Esophagus muscularis mucosa (tissue), 4 donors: ENCODE measurements around the gene CCDC3. TPM values are rescaled to one million over a fixed set of nuclear protein-coding genes. Genes with fewer than 3 reads are reported as not detected.

Experiments
- DNase-seq: peaks from one replicate; pipeline ENCODE4 v3.0.0-alpha.2; 2017; ENCODE audit errors: extremely low spot score
- H3K27ac ChIP-seq, 4 donors: fragments of 200-600 bp; sonication (generic); replicated peaks in 1 of 4; 1 replicate in 3 of 4; 2 replicates in 1 of 4; pipeline ENCODE4 v1.5.1; 2016 to 2019; ENCODE audit warnings: mild to moderate bottlenecking in 1 of 4
- H3K27me3 ChIP-seq, 4 donors: fragments of 200-600 bp; sonication (generic); one replicate each; pipeline versions ENCODE4 v1.5.1 to v1.6.0; 2016 to 2019
- H3K36me3 ChIP-seq, 4 donors: fragments of 200-600 bp; sonication (generic); one replicate each; pipeline ENCODE4 v1.5.1; 2016 to 2019
- H3K4me1 ChIP-seq, 4 donors: fragments of 200-600 bp; sonication (generic); one replicate each; pipeline ENCODE4 v1.5.1; 2016 to 2019
- H3K4me3 ChIP-seq, 4 donors: fragments of 200-600 bp; sonication (generic); 1 replicate in 2 of 4; 2 replicates in 2 of 4; pipeline ENCODE4 v1.5.1; 2016 to 2019; ENCODE audit warnings: mild to moderate bottlenecking in 4 of 4, moderate library complexity in 1 of 4
- H3K9me3 ChIP-seq, 4 donors: fragments of 200-600 bp; sonication (generic); 1 replicate in 3 of 4; 2 replicates in 1 of 4; pipeline ENCODE4 v1.5.1; 2016 to 2019
- EP300 ChIP-seq: sonication (generic); formaldehyde crosslinking; IDR thresholded peaks from one replicate; pipeline ENCODE4 v1.6.1; 2017; ENCODE audit warnings: antibody characterized with exemption
- POLR2A ChIP-seq: fragments of 450-650 bp; IDR thresholded peaks from one replicate; pipeline ENCODE4 v1.6.1; 2017; ENCODE audit warnings: antibody characterized with exemption, moderate library complexity, mild to moderate bottlenecking, low read depth
- POLR2AphosphoS5 ChIP-seq, 2 donors: sonication (generic); formaldehyde crosslinking; IDR thresholded peaks; one replicate each; pipeline ENCODE4 v1.6.1; 2017; ENCODE audit warnings: antibody characterized with exemption in 2 of 2
- WGBS: methylation state at CpG from one replicate; pipeline ENCODE4 v1.1.5; 2018; 5-methylcytosine and 5-hydroxymethylcytosine counted together
- intact Hi-C: fragments of 100-400 bp; cut with DNase I; formaldehyde crosslinking; loops from one replicate; pipeline ENCODE4 v1.15.1; 2023
- total RNA-seq, 4 donors: library from RNA; depleted of rRNA; stranded (reverse); fragments of >200 nt; gene quantifications; one replicate each; pipeline versions ENCODE4 v1.1.0 to v1.2.1, GENCODE V29; 2016
- TF ChIP-seq, protein P1 (sequence below), 3 experiments: fragments of 200-600 bp in 2 of 3; fragments of 450-650 bp in 1 of 3; sonication (generic) in 2 of 3; IDR thresholded peaks; one replicate each; pipeline ENCODE4 v1.5.1; 2017 to 2019; ENCODE audit warnings: antibody characterized with exemption in 3 of 3, mild to moderate bottlenecking in 2 of 3, moderate library complexity in 1 of 3

Gene CCDC3
- total RNA-seq, 4 donors from 2014 or later = 23.7 to 79.1 (median 44.3) TPM

DNA sequence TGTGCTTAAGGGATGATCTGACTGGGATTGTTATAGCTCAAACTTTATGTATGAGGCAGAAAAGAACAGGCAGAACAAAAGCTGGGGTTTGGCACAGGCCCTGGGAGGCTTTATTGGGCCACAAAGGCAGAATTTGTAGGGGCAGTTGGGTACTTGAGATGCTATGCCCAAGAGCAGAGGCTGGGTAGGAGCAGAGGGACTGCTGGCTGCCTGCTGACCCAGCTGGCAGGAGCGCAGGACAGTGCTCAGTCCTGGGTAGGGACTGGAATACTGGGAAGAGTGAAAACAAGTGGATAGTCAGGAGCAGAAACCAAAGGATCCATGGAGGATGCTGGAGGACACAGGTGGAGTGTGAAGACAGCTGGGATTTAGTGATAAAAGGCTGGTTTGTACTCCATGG, 75.7 kb downstream of the CCDC3 start:
- TF ChIP-seq EP300 = no peak
- TF ChIP-seq, protein P1, sequence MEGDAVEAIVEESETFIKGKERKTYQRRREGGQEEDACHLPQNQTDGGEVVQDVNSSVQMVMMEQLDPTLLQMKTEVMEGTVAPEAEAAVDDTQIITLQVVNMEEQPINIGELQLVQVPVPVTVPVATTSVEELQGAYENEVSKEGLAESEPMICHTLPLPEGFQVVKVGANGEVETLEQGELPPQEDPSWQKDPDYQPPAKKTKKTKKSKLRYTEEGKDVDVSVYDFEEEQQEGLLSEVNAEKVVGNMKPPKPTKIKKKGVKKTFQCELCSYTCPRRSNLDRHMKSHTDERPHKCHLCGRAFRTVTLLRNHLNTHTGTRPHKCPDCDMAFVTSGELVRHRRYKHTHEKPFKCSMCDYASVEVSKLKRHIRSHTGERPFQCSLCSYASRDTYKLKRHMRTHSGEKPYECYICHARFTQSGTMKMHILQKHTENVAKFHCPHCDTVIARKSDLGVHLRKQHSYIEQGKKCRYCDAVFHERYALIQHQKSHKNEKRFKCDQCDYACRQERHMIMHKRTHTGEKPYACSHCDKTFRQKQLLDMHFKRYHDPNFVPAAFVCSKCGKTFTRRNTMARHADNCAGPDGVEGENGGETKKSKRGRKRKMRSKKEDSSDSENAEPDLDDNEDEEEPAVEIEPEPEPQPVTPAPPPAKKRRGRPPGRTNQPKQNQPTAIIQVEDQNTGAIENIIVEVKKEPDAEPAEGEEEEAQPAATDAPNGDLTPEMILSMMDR (IDR thresholded peaks at IDR 0.05) = no peak
- TF ChIP-seq POLR2AphosphoS5 (IDR thresholded peaks at IDR 0.05) = no peak
- no peak for TF ChIP-seq POLR2A
- 100% methylated on average over 1 of the region's 1 CpG for WGBS
- Histone ChIP-seq H3K36me3 (no peaks in the 10 kb centered on the region), H3K9me3 (peaks cover 0 to 5% (median 0%) of the 10 kb centered on the region in 4 donors), H3K4me1 (no peaks in the 10 kb centered on the region), H3K27me3 (no peaks in the 10 kb centered on the region), H3K4me3 (no peak overlapping the region), H3K27ac (no peak overlapping the region)
- DNase-seq = peak; percentile 79
- intact Hi-C loops = no loop called here

DNA sequence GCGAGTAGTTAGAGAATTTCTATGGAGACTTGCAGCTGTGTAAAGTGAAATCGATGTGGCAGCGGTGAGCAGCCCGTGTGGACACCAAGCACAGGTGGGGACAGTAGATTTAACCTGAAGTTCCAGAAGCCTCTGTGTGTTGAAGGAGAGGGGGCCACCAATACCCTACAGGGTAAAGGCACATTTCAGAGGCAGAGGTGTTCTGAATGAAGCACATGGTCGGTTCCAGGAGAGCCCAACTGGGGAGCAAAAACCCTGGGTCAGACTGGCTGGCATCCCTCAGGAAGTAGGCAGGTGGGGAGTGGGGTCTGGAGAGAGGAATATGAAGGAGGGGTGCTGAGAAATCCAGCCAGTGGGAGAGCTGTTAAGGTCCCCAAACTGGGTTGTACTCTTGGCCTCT, 76.6 kb downstream of the CCDC3 start:
- 93% methylated on average over 5 of the region's 5 CpGs for WGBS
- H3K36me3 ChIP-seq = no peaks in the 10 kb centered on the region
- DNase-seq = peak; percentile 72

DNA sequence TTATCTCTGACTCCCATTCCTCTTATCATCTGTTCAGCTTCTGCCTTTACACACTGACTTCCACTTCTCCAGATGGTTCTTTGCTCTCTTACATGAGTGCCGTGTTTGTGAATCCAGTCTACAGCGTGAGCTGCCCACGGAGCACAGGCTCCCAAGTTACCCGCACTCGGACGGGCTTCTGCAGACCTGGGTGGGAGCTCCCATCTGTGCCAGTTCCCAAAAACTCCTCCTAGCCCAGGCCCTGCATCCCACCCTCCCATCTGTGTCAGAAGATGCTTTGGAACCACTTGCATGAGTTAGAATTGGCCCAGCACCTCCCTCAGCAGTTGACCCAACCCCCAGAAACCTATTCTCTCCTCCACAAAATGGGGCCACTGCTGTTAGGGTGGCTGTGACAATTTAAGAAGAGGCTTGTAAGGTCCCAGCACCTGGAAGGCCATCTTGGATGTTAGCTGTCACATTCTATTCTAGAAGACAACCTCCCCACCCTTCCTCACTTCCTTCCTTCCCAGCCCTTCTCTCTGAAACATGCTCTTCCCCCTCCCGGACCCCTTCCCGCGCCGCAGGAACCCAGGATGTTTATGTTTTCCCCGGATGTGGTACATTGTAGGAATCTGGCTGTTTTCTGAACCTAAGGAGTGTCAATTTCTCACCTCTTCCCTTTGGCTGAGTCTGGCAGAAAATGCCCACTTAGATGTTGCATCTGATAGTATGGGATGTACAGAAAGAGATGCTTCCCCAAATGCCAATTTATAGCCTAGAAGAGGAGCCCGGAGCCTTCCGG, 79.2 kb downstream of the CCDC3 start:
- H3K36me3 ChIP-seq = no peaks in the 10 kb centered on the region
- no peak overlapping the region for H3K4me3 ChIP-seq
- no peak overlapping the region for H3K27ac ChIP-seq
- DNase-seq = peak; percentile 55
- 74% methylated on average over 12 of the region's 13 CpGs for WGBS
- peaks cover 0 to 5% (median 0%) of the 10 kb centered on the region in 4 donors for H3K9me3 ChIP-seq
- no peaks in the 10 kb centered on the region for H3K27me3 ChIP-seq
- intact Hi-C loops = no loop called here
- TF ChIP-seq, protein P1 (IDR thresholded peaks at IDR 0.05) = no peak
- TF ChIP-seq POLR2AphosphoS5 (IDR thresholded peaks at IDR 0.05) (no peak), EP300 (no peak), POLR2A (no peak)
- H3K4me1 ChIP-seq = peaks cover 0 to 4% (median 1%) of the 10 kb centered on the region in 4 donors

More for the DNA sequence above, 76.6 kb downstream of the CCDC3 start:
- no peak overlapping the region for H3K4me3 ChIP-seq
- peaks cover 0 to 5% (median 0%) of the 10 kb centered on the region in 4 donors for H3K9me3 ChIP-seq
- no peaks in the 10 kb centered on the region for H3K4me1 ChIP-seq
- intact Hi-C loops = no loop called here
- TF ChIP-seq, protein P1 (IDR thresholded peaks at IDR 0.05) = no peak
- TF ChIP-seq POLR2AphosphoS5 (IDR thresholded peaks at IDR 0.05) = no peak
- no peak for TF ChIP-seq EP300
- TF ChIP-seq POLR2A = no peak
- H3K27ac ChIP-seq = no peak overlapping the region
- H3K27me3 ChIP-seq = no peaks in the 10 kb centered on the region

DNA sequence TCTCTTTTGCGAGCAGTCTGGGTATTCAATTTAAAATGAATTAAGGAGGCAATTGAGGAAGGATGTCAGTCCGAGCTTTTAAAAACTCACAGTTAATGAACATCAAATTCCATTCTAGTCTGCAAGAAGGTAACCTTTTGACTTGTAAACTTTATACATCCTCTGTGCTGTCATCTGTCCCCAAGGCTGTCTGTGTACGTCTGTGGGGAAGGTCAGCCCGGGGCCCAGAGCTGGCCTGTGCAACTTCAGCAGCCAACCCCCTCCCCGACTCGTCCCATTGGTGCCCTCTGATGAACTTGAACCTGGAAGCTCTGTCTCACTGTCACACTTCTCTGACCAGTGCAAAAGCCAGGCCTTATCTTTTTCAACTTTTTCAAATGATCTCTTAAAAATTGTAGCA, 80.3 kb downstream of the CCDC3 start:
- WGBS = 65% methylated on average over 6 of the region's 6 CpGs
- H3K4me1 ChIP-seq = peaks cover 0 to 4% (median 1%) of the 10 kb centered on the region in 4 donors
- DNase-seq = peak; percentile 86
- no peak overlapping the region for H3K27ac ChIP-seq
- no peak overlapping the region for H3K4me3 ChIP-seq
- intact Hi-C loops = no loop called here
- H3K27me3 ChIP-seq = no peaks in the 10 kb centered on the region
- peaks cover 0 to 2% (median 0%) of the 10 kb centered on the region in 4 donors for H3K9me3 ChIP-seq
- H3K36me3 ChIP-seq = no peaks in the 10 kb centered on the region
- TF ChIP-seq POLR2AphosphoS5 (IDR thresholded peaks at IDR 0.05) (no peak), POLR2A (no peak), EP300 (no peak)
- TF ChIP-seq, protein P1 (IDR thresholded peaks at IDR 0.05) = no peak
